RWPE1 (cell line): ENCODE data around the gene ETF1.
"Not testable (repeated sequence)": the region's sequence is repeated elsewhere in the genome, so short reads cannot be mapped to it uniquely, and the experiment has no call there.

ENCODE experiments used
- CTCF ChIA-PET: fragments of 350-600 bp; sonication (Branson Sonifier 250); formaldehyde crosslinking; extraction: SDS; loops from one replicate; lab custom pipeline; 2021; lab: Yijun Ruan, JAX
- POLR2A ChIA-PET: fragments of 400-600 bp; formaldehyde crosslinking; extraction: SDS; loops from one replicate; lab custom pipeline; 2020; ENCODE audit warnings: antibody characterized with exemption; ENCODE audit not compliant: low non-redundant PET; lab: Yijun Ruan, JAX
- DNase-seq: peaks from one replicate; pipeline ENCODE4 v3.0.0; 2012; ENCODE audit warnings: low spot score
- H3K27ac ChIP-seq: fragments of 450-650 bp; 2 replicates; pipeline ENCODE4 v1.5.1; 2017
- CTCF ChIP-seq: fragments of 450-650 bp; conservative IDR thresholded peaks from 2 replicates; pipeline ENCODE4 v1.5.1; 2017; ENCODE audit warnings: low read depth, mild to moderate bottlenecking

The ETF1 gene

GRCh38 chr5:138514021-138514420 is 29.0 kb downstream of the ETF1 start:
- CTCF ChIA-PET = interaction anchor here (0.6 to 1.2 kb wide), 2 partner anchors 10 to 33 kb away, joined by 3 to 8 read pairs; no protein-coding TSS in a partner anchor
- DNase-seq = no peak
- TF ChIP-seq CTCF = no peak
- POLR2A ChIA-PET = interaction anchor here (0.5 kb wide), 1 partner anchor 13 kb away, joined by 3 read pairs; no protein-coding TSS in a partner anchor
- H3K27ac ChIP-seq = peak overlapping the region; percentile 38; the same call in 1 of the 2 replicates

GRCh38 chr5:138508958-138509357 is 34.1 kb downstream of the ETF1 start:
- POLR2A ChIA-PET = no interaction called here
- TF ChIP-seq CTCF = no peak
- CTCF ChIA-PET = no interaction called here

GRCh38 chr5:138507485-138507884 is 35.6 kb downstream of the ETF1 start:
- ChIA-PET POLR2A (interaction anchor here (1.2 kb wide), 1 partner anchor 36 kb away, joined by 5 read pairs; the partner anchor contains the start of gene ETF1), CTCF (interaction anchor here (1.2 kb wide), 1 partner anchor 17 kb away, joined by 3 read pairs; no protein-coding TSS in a partner anchor)
- not testable (repeated sequence) for DNase-seq, H3K27ac ChIP-seq

More at GRCh38 chr5:138508958-138509357, 34.1 kb downstream of the ETF1 start:
- H3K27ac ChIP-seq = no peak overlapping the region
- no peak for DNase-seq

- TF ChIP-seq CTCF = no peak
- ChIA-PET POLR2A (interaction anchor here (1.2 kb wide), 1 partner anchor 37 kb away, joined by 5 read pairs; the partner anchor contains the start of gene ETF1), CTCF (no interaction called here)
- DNase-seq = no peak
- H3K27ac ChIP-seq = peak overlapping the region; percentile 36; the same call in 1 of the 2 replicates
Measured at GRCh38 chr5:138506370-138507306, 36.4 kb downstream of the ETF1 start.

- peak; percentile 96 for DNase-seq
- peak overlapping the region; percentile 91 for H3K27ac ChIP-seq
- no peak for TF ChIP-seq CTCF
- ChIA-PET POLR2A (interaction anchor here (0.5 to 2.7 kb wide), 6 partner anchors 22 to 833 kb away, joined by 3 to 24 read pairs (median 4); partner anchors contain the start of genes EGR1 and ETF1), CTCF (interaction anchor here (0.5 to 3.6 kb wide), 10 partner anchors 14 to 1443 kb away, joined by 3 to 58 read pairs (median 4); partner anchors contain the start of gene EGR1)
Measured at GRCh38 chr5:138504799-138505198, 38.2 kb downstream of the ETF1 start.

GRCh38 chr5:138503487-138504270 is 39.4 kb downstream of the ETF1 start:
- peak; percentile 86 for DNase-seq
- ChIA-PET CTCF (interaction anchor here (0.7 to 3.6 kb wide), 27 partner anchors 10 to 1442 kb away, joined by 3 to 58 read pairs (median 4); partner anchors contain the start of genes EGR1 and REEP2), POLR2A (interaction anchor here (0.7 to 2.7 kb wide), 6 partner anchors 11 to 55 kb away, joined by 3 to 24 read pairs (median 4); partner anchors contain the start of genes EGR1 and ETF1)
- peak; percentile 90 for TF ChIP-seq CTCF
- H3K27ac ChIP-seq = peak overlapping the region; percentile 91
